Measurements from ENCODE around the gene NODAL. TPM values are rescaled to one million over a fixed set of nuclear protein-coding genes. Genes with fewer than 3 reads are reported as not detected.

The NODAL gene
- total RNA-seq, 2 experiments from 2014 or later: not detected

- CTCF ChIA-PET: interaction anchor here (1.9 kb wide), 1 partner anchor 21 kb away, joined by 4 read pairs; no protein-coding TSS in a partner anchor
- TF ChIP-seq CTCF (IDR thresholded peaks at IDR 0.05): no peak
- intact Hi-C loops (cut with micrococcal nuclease): no loop called here
- H3K27ac Mint-ChIP-seq: no peak overlapping the region
- H3K36me3 Mint-ChIP-seq (ENCODE audit: low read depth): no peaks in the 10 kb centered on the region
- peaks cover 3% of the 10 kb centered on the region for H3K27me3 Mint-ChIP-seq
- H3K4me1 Mint-ChIP-seq (ENCODE audit: low read depth): peaks cover 30% of the 10 kb centered on the region
- DNase-seq: no peak
- POLR2A ChIA-PET: interaction anchor here (1.3 kb wide), 1 partner anchor 86 kb away, joined by 4 read pairs; no protein-coding TSS in a partner anchor
- H3K9me3 Mint-ChIP-seq: no peaks in the 10 kb centered on the region
- H3K4me3 Mint-ChIP-seq: no peak overlapping the region
- no peak for ATAC-seq
These were observed 40.5 kb upstream of the NODAL start for GRCh38 chr10:70481831-70482530.

- DNase-seq (no peak), ATAC-seq (no peak)
- no peak overlapping the region for H3K27ac Mint-ChIP-seq
- no peaks in the 10 kb centered on the region for H3K9me3 Mint-ChIP-seq
- POLR2A ChIA-PET: interaction anchor here (0.7 to 4.5 kb wide), 6 partner anchors 7 to 864 kb away, joined by 3 to 23 read pairs (median 4); no protein-coding TSS in a partner anchor
- H3K4me3 Mint-ChIP-seq: no peak overlapping the region
- no peak for TF ChIP-seq CTCF (IDR thresholded peaks at IDR 0.05)
- H3K27me3 Mint-ChIP-seq: peaks cover 9% of the 10 kb centered on the region
- intact Hi-C loops (cut with micrococcal nuclease): no loop called here
- H3K36me3 Mint-ChIP-seq (ENCODE audit: low read depth): no peaks in the 10 kb centered on the region
- H3K4me1 Mint-ChIP-seq (ENCODE audit: low read depth): peaks cover 37% of the 10 kb centered on the region
- CTCF ChIA-PET: interaction anchor here (0.7 to 1.9 kb wide), 3 partner anchors 20 to 259 kb away, joined by 3 to 4 read pairs (median 4); no protein-coding TSS in a partner anchor
These were observed 39.6 kb upstream of the NODAL start for GRCh38 chr10:70481105-70481504.

- POLR2A ChIA-PET: interaction anchor here (1.0 to 4.5 kb wide), 5 partner anchors 8 to 84 kb away, joined by 3 to 23 read pairs (median 4); no protein-coding TSS in a partner anchor
These were observed 38.9 kb upstream of the NODAL start for GRCh38 chr10:70480239-70480861.

GRCh38 chr10:70479626-70480238 lies 38.3 kb upstream of the NODAL start:
- CTCF ChIA-PET: no interaction called here

More at GRCh38 chr10:70480239-70480861, 38.9 kb upstream of the NODAL start:
- no peaks in the 10 kb centered on the region for H3K9me3 Mint-ChIP-seq
- peaks cover 44% of the 10 kb centered on the region for H3K4me1 Mint-ChIP-seq (ENCODE audit: low read depth)
- no peaks in the 10 kb centered on the region for H3K36me3 Mint-ChIP-seq (ENCODE audit: low read depth)
- ATAC-seq (peak; percentile 32), DNase-seq (peak; percentile 66)
- CTCF ChIA-PET: interaction anchor here (0.7 to 1.9 kb wide), 3 partner anchors 19 to 259 kb away, joined by 3 to 4 read pairs (median 4); no protein-coding TSS in a partner anchor
- H3K4me3 Mint-ChIP-seq: peak overlapping the region; percentile 67
- peak overlapping the region; percentile 3 for H3K27ac Mint-ChIP-seq
- intact Hi-C loops (cut with micrococcal nuclease): no loop called here
- TF ChIP-seq CTCF (IDR thresholded peaks at IDR 0.05): no peak
- H3K27me3 Mint-ChIP-seq: peaks cover 10% of the 10 kb centered on the region

More at GRCh38 chr10:70479626-70480238, 38.3 kb upstream of the NODAL start:
- Mint-ChIP-seq H3K27ac (peak overlapping the region; percentile 31), H3K4me1 (ENCODE audit: low read depth) (peaks cover 48% of the 10 kb centered on the region), H3K9me3 (no peaks in the 10 kb centered on the region), H3K27me3 (peaks cover 11% of the 10 kb centered on the region), H3K36me3 (ENCODE audit: low read depth) (no peaks in the 10 kb centered on the region), H3K4me3 (peak overlapping the region; percentile 67)
- intact Hi-C loops (cut with micrococcal nuclease): no loop called here
- POLR2A ChIA-PET: interaction anchor here (1.0 to 4.5 kb wide), 4 partner anchors 9 to 42 kb away, joined by 3 to 23 read pairs (median 4); no protein-coding TSS in a partner anchor
- no peak for TF ChIP-seq CTCF (IDR thresholded peaks at IDR 0.05)
- DNase-seq: peak; percentile 15
- no peak for ATAC-seq

Measured in activated CD8-positive, alpha-beta T cell treated with anti-CD3 and anti-CD28 coated beads for 36 hours (primary cell).